A549 (cell line): ENCODE measurements around the gene PRRT4.

Experiments used
- RAD21 ChIP-seq, 2 experiments: fragments of >200 bp in 1 of 2; sonication (Bioruptor Twin) in 1 of 2; formaldehyde crosslinking in 1 of 2; IDR thresholded peaks in 1 of 2; conservative IDR thresholded peaks in 1 of 2; 2 replicates in 1 of 2; 3 replicates in 1 of 2; pipeline ENCODE4 v1.6.1; 2012 to 2018; ENCODE audit warnings: inconsistent platforms in 1 of 2
- REST ChIP-seq: fragments of 200-600 bp; sonication (generic); IDR thresholded peaks from 2 replicates; pipeline ENCODE4 v1.6.1; 2016; ENCODE audit warnings: antibody characterized with exemption, mild to moderate bottlenecking, moderate library complexity

- TF ChIP-seq REST (no peak), RAD21 (conservative IDR thresholded peaks at IDR 0.05 in 1 of 2, IDR thresholded peaks at IDR 0.05 in 1 of 2) (no peak)
Observed at GRCh38 chr7:128359939-128360338, 1.6 kb downstream of the PRRT4 start.
